ENCODE data around the gene PDLIM1. TPM values are rescaled to one million over a fixed set of nuclear protein-coding genes. Genes with fewer than 3 reads are reported as not detected.

The PDLIM1 gene
- polyA plus RNA-seq, 1 donor: 35.6 TPM

GRCh38 chr10:95288303-95288702, 2.5 kb downstream of the PDLIM1 start:
- DNase-seq: no peak

GRCh38 chr10:95287281-95287680, 3.5 kb downstream of the PDLIM1 start:
- no peak for DNase-seq

DNA sequence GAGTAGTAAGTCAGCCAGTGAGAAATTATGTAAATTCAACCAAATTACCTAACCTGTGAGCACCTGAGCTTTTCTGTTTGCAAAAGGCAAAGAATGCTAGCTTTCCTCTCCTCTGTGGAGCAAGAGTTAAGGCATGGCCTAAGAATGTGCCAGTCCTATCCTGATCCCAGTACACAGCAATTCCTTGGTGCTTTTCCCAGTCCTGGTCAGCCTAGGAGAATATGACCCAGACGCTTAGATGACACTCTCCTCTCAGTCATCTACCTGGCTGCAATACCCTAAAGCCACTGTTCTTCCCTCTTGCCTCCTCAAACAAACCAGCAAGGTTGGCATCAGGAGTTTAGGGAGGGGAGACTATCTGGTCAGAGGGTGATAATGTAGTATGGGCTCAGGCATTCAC, 4.1 kb downstream of the PDLIM1 start:
- DNase-seq: no peak

GRCh38 chr10:95285556-95285955, 5.2 kb downstream of the PDLIM1 start:
- DNase-seq: no peak

GRCh38 chr10:95284807-95285206, 6.0 kb downstream of the PDLIM1 start:
- DNase-seq: no peak

- no peak for DNase-seq
These were observed 8.7 kb downstream of the PDLIM1 start for GRCh38 chr10:95282107-95282506.

GRCh38 chr10:95281206-95281605, 9.6 kb downstream of the PDLIM1 start:
- DNase-seq: no peak

GRCh38 chr10:95280637-95281036, 10.2 kb downstream of the PDLIM1 start:
- no peak for DNase-seq

DNA sequence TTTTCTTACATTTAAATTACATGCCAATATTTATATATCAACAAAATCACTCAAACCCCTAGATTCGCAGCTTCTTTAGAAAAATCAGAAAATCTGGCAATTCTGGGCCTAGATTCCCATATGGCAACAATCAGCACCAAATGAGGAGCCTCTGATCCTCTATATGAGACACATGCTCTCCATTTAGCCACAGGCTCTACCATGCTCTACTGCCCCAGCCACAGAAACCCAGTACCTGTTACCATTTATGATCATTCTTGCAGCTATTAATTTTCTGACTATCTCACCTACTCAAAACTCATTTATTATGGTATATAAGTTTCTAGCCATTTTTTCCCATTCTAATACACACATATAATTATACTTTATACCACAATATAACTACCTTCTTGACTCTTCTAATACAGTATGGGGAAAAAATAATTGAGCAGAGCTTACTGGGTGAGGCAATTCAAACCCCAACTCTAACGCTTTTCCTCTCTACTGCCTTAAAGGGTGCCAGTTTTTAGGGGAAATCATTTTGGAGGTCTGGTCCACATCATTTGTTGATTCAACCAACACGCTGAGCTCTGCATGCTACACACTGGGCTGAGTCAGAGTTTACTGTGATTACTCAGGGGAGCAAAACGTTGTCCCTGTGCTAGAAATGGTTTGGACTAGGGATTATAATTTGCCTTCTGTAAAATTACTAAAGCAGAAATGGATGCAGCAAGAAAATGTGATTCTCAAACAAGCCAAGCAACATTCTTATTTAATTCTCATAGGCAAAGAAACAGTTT, 11.6 kb downstream of the PDLIM1 start:
- DNase-seq: no peak

DNA sequence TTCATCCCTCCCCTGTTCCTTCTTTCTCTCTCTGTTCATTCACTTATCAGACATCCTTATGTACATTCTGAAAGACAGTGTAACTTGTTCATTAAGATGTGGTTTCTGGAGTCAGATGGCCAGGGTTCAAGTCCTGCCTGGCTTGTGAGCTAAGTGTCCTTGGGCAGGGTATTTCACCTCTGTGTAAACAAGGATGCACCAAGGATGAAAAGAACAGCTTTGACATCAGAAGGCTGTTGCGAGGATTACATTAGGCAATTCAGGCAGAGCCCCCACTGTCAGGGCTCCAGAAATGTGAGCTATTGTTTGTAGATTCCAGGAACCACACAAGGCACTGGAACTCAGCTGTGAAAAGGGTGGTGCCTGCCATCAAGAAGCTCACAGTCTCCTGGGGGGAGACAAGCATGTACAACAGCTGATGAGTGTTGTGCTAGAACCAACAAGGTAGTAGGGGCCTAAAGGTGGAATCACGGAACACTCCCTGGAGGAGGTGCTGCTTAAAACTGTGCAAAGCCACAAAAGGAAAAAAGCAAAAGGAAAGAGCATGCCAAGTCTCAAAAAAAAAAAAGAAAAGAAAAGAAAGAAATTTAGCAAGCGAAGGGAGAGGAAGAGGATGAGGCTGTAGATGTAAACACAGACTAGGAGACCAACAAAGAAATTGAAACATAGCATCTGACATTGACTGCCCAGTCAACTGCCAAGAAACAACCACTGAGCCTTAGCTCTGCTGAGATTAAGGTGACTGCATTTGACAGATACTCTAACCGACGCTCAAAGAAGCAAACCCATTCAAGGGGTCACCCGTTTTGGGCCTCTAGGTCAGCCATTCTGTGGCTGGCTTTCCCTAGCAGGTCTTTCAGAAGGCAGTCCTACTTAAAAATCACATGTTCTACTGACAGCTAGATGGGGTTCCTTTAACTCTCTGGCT, 12.5 kb downstream of the PDLIM1 start:
- DNase-seq: no peak

- DNase-seq: no peak
These were observed 13.2 kb downstream of the PDLIM1 start for GRCh38 chr10:95277614-95278013.

GRCh38 chr10:95277201-95277570, 13.6 kb downstream of the PDLIM1 start:
- no peak for DNase-seq

GRCh38 chr10:95276367-95277200, 14.2 kb downstream of the PDLIM1 start:
- no peak for DNase-seq

DNA sequence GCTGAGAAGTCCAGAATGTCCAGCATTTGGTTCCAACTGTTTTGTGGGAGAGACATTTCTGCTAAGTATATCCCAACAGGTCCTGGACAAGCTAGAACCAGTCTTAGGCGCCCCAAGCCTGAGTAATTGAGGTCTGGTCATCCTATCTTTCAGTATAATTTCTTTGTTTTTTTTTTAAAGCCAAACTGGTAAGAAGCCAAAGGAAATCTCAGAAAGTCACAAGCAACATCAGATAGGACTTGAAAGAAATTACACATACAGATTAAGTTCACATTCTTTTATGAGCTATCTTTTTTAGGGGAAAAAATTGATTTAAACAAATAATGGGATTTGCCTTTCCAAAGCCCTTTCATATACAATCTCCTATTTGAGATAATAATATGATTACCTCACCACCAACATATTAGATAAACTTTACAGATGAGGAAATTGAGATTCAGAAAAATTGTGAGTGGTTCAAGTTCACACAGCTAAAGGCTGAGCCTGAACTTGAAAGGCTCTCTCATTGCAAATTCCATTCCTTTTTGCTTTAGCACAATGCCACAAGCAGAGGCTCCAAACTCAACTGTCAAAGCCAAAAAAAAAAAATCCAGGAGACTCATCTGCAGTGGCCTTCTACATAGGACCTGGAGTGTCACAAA, 15.0 kb downstream of the PDLIM1 start:
- DNase-seq: no peak

- no peak for DNase-seq
These were observed 17.1 kb downstream of the PDLIM1 start for GRCh38 chr10:95273393-95274312.

GRCh38 chr10:95268438-95268837, 22.4 kb downstream of the PDLIM1 start:
- no peak for DNase-seq

DNA sequence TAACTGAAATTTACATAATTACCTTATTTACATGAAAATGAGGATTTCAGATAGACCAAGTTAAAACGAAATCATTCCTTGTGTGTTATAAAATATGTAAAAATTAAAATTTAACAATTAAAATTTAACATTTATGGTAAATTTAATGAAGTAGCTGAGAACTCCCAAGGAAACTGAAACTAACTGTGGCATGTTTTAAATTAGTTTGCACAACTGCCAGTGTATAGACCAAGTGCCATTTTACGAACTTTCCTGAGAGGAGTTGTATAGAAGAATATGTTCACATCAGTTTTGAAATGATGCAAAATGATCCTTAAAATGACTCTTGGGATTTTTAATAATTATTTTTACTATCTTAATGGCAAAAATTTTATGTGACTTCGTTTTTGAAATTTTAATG, 23.6 kb downstream of the PDLIM1 start:
- DNase-seq: no peak

- DNase-seq: no peak
These were observed 24.1 kb downstream of the PDLIM1 start for GRCh38 chr10:95266674-95267095.

- no peak for DNase-seq
These were observed 25.2 kb downstream of the PDLIM1 start for GRCh38 chr10:95265572-95265971.

- DNase-seq: no peak
These were observed 26.4 kb downstream of the PDLIM1 start for GRCh38 chr10:95264227-95265051.

Data from hindlimb muscle (tissue), 1 donor.